GM18867 (cell line): ENCODE results near the gene CNTN1.
"Not testable (repeated sequence)": the region's sequence is repeated elsewhere in the genome, so short reads cannot be mapped to it uniquely, and the experiment has no call there.

Experiments used
- ATAC-seq: cut with Tn5 transposase; IDR thresholded peaks from one replicate; pipeline ENCODE4 v1.9.1; 2021; ENCODE audit warnings: mild to moderate bottlenecking, moderate library complexity; ENCODE audit not compliant: unreplicated experiment

CNTN1 gene

DNA sequence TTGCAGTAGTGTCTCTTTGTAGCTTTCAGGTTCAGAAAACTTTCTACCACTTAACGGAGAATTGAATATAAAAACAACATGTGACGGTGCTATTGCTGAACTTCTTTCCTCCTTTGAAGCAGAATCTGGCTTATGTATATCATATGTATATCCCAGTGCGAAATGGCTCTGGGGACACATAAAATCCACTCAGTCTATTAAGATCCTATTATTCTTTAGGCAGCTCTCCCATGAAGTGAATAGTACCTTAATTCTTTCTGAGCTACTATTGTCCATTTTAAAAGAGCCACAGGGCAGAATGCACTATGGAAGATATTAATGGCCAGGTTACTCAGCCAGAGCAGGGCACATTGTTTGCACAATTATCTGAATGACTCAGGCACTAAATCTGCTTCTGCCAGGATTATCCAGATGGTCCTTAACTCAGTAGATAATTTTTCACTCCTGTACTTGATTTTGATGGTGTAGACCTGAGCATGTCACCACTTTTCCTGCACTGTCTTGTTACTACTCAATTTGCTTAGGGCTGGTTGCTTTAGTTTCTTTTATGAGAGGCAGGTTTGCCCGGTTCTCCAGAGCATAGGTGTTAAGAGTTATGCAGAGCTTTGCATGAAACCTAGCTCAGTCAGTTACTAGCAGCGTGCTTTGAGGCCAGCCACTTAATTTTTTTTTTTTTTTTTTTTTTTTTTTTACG, 5.5 kb downstream of the CNTN1 start:
- ATAC-seq: no peak

DNA sequence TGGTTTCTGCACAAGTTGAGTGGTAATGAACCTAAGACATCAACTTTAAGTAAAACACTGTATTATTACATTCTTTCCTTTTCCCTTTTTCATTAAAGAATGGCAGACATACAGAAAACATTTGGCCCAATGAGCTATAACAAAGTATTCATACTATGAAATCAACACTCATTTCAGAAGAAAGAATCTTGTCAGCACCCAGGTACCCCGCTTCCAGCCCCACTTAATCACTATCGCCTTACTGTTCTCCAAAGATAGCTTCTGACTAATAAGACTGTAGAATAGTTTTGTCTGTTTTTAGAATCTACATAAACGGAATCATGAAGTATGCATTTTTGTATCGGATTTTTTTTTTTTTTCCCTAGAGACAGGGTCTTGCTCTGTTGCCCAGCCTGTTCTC, 9.5 kb downstream of the CNTN1 start:
- ATAC-seq: peak; percentile 62

DNA sequence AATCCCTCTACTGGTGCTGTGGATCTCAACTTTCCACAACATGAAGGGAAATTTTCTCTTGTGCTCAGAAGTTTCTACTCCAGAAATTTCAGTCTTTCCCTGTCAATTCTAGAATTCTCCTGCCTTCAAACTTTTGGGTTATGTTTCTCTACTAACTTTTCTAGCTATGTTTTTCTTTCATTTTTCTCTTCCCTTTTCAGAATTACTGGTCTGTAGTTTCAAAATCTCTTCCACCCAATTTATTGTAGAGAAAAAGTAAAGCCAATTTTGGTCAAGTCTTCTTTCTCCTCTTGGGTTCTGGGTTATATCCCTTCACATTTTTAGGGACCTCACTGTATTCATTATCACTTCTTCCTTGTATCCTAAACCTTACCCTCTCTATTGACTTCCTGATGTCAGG, 18.9 kb downstream of the CNTN1 start:
- ATAC-seq: peak; percentile 70

DNA sequence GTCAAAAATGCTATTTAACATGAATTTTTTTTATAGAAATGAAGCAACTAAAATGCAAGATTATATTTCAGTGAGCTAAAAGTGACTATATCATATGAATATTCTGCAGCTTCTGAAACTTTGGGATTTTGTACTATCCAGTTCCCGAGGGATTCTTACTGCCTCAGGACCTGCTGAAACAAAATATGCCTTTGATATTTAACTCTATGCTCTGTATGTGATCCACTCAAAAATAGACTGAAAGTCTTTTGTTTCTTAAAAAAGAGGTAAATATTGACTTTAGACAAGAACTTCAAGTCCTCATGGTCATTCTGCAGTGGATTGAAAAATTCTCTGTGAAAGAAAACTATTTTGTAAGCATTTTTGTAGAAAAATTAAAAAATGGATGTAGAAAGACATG, 22.4 kb downstream of the CNTN1 start:
- ATAC-seq: no peak

DNA sequence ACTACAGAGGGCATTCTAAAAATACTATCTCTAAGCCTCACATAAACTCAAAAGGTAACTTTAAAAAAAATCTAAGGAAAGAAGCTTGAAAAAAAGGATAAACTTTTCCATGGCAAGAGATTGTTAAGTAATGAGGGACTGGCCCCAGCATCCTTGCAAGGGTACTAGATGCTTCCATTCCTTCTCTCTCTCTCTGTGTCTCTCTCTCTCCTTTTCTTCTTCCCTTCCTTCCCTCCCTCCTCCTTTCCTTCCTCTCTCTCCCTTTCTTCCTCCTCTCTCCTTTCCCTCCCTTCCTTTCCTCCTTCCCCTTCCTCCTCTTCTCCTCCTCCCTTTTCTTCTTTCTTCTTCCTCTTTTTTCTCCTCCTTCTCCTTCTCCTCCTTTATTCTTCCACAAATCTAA, 23.8 kb downstream of the CNTN1 start:
- no peak for ATAC-seq

DNA sequence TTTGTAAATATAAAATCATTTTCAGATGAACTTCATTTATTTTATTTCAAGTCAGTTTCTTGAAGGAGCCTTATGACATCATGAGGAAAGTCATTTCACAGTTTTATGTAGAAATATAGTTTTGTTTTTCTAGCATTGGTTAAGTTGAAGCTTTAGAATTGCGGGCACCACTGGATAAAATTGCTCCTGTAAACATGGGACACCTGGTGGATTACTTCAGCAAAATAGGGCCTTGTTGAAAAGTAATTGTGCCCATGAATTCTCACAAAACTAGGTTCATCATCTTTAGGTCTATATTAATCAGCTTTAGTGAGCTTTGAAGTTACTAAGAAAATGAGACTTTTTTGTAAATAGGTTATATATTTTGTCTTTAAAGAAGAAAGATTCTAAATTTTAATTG, 25.3 kb downstream of the CNTN1 start:
- ATAC-seq: no peak

DNA sequence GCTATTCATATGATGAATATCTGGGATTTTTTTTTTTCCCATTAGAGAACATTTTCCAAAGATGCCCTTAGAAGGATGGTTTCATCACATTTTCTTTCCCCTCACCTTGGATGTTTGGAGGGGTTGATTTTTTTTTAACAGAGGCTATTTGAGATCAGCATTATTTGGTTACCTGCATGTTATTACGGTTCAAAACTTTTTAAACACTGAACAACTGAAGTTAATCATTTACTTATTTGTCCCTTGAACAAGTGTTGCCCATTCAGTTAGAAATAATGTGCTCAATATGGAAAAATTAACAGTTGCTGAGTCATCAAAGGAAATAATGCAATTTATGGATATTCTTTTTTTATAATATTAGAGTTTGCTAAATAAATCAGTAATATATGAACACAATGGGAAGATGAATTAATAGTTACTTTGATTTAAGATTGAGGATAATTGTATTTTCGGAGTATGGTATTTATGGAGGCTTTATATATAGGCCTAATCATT, 26.7 kb downstream of the CNTN1 start:
- no peak for ATAC-seq

DNA sequence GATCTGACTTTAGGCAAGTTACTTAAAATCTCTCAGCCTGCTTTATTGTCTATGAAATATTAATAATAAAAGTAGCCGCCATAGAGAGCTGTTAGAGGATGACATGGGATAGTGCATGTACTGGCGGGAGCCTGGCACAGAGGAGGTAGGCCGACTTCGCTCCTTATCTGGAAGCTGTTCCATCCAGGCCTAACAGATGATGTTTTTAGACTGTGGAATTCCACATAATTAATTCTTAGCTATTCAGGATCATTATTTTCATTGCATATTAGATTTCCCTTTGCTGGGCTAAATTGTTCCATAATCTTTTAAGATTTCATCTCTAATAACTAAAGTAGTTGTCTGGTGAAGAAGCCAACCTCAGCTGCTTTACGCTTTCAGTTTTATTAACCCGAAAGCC, 30.8 kb downstream of the CNTN1 start:
- no peak for ATAC-seq

DNA sequence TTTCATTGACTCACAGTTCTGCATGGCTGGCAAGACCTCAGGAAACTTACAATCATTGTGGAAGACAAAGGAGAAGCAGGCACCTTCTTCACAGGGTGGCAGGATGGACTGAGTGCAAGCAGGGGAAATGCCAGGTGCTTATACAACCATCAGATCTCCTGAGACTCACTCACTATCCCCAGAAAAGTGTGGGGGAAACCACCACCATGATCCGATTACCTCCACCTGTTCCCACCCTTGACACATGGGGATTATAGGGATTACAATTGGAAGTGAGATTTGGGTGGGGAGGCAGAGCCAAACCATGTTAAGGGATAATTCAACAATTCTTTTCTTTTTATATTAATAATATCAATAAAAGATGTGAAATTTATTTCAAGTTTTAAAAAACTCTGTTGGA, 34.1 kb downstream of the CNTN1 start:
- no peak for ATAC-seq

DNA sequence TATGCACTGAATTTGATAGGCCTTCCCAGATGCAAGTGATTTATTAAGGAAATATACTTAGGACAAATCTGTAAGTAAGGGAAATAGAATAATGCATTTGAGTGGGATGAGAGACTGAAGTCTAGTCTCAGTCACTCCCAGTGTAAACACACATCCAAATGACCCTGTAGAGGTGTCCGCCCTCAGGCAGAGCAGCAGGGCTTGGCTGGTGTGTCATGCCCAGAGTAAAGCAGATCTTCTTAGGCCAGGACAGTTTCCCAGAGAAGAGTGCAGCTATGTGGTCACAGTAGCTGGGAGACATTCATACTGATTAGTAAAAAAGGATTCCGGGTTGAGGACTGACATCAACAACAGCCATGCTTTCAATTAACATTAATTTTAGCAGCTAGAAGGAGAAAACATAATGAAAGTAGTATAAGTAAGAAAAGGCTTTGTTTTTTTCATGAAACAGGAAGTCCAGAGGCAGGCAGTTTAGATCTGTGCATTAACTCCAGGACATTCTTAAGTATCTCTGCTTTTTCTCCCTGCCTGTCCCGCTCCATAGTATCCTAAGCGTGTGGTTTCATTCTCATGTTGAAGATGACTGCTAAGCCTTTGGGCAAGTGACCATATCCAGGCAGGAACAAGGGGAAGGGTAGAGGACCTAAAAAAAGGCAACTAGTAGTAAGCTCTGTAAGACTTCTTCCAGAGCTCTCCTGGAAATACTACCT, 35.7 kb downstream of the CNTN1 start:
- no peak for ATAC-seq

DNA sequence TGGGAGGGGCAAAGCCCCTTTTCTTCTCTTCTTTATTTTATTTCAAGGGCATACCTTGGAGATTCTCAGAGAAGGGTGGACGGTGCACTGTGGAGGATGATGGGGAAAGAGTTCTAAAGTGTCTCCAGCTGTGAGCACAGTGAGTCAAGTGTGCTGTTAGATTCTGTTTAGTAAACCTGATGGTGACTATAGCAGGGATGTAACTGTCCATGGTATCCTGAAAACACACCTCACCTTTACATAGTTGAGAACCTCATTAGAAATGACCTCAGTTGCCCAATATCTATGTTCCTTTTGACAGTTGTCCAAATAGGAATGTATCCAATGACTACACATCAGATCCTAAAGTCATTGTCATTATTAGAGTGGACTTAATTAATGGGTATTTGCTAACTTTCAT, 38.0 kb downstream of the CNTN1 start:
- no peak for ATAC-seq

DNA sequence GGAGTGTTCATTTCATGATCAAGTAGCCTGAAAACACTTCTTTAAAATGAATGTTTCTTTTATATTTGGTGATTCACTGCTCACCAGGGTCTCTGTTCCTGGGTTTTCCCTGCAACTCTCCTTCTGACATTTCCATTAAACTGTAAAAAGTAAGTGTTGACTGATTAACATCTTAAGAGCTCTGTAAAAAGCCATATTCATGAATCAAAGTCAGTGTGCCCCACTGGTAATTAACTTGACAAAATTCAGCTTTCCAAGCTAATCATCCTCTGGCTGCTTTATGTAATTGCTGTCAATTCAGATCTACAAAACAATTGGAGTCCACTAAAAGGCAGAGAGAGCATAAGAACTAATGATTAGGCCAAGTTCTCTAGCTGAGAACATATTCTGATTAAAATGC, 41.6 kb downstream of the CNTN1 start:
- no peak for ATAC-seq

DNA sequence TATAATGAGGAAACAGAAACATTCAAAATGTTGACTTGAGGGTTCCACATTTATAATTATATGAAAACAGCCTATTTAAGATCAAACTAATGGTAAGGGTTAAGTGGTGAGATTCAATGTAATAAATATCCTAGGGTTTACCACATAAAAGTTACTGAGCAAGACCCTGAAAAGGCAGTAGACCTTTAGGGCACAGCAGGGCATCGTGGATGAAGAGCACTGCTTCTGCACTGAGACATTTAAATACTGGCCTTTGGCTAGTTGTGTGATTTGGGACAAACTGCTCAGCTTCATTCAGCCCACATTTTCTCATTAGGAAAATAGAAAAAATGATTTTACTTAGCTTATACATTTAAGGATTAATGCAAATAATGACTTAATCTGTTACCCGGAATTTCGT, 42.0 kb downstream of the CNTN1 start:
- ATAC-seq: no peak

DNA sequence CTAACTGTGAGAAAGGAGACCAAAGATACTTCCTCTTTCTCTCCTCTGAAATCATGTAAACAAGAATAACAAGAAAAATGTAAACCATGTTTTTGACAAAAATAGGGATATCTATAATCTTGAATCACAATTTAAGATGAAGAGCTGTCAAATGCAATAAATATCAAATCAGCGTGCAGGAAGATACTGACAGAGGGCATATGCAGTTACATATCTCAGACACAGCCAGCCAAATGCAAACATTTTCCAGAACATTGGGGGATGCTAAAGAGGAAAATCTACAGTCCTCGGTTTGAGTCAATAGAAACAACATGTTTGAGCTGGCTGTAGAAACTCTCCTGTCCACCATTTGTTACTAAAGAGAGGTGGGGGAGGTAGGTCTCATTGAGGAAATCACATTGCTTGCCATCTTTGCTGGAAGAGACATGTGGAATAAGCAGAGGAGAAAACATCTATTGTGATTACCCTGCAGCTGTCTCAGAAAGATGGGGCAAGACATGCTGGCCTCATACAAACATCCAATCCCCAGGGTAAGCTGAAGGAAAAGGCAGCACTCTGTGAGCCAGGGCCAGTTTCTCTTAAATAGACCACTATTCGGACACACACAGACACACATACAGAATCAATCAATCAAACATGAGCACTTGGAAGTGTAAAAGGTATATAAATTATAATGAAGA, 43.5 kb downstream of the CNTN1 start:
- no peak for ATAC-seq

DNA sequence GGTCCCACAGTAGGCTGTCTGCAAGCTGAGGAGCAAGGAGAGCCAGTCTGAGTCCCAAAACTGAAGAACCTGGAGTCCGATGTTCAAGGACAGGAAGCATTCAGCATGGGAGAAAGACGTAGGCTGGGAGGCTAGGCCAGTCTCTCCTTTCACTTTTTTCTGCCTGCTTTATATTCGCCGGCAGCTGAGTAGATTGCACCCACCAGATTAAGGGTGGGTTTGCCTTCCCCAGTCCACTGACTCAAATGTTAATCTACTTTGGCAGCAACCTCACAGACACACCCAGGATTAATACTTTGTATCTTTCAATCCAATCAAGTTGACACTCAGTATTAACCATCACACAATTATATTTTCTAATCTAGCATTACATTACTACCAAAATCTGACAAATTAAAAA, 45.2 kb downstream of the CNTN1 start:
- not testable (repeated sequence) for ATAC-seq

DNA sequence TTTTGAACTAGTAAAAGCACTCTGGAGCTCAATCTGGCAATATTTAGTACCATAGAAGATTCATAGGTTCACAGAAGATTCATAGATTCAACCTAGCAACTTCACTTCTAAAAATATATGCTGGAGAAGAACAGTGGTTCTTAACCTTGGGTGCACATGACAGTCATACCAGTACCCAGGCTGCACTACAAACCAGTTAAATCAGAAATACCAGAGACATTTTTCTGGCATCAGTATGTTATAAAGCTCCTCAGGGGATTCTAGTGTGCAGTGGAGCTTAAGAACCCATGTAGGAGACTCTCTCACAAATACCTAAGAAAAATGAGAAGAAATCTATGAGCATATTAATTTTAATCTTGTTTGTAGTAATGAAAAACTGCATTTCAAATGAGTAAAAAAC, 46.6 kb downstream of the CNTN1 start:
- no peak for ATAC-seq

DNA sequence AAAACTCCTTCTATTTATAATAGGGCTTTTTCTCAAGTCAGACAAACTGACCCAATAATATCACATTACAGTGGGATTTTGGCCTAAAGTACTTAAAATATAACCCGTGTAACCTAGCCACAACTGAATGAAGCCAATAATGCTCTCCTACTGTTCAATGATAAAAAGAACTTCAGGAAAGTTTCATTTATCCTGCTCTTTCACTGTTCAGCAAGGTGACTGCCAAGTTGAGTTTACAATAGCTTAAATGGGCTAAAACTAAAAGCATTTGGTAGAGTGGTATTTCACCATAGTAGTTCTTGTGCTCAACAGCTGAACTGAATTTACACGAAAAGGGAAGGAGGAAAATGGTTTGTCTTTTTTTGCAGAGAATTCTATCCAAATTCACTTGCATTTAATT, 49.8 kb downstream of the CNTN1 start:
- no peak for ATAC-seq

DNA sequence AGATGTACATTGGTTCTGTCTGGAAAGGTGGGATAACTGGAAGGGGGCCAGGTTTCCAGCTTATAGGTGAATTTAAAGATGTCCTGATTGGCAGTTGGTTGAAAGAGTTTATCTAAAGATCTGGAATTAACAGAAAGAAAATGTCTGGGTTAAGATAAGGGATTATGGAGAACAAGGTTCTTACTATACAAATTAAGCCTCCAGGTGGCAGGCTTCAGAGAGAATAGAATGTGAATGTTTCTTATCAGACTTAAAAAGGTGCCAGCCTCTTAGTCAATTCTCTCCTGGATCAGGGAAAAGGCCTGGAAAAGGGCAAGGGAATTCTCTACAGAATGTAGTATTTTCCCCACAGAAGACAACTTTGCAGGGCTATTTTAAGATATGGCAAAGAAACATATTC, 53.1 kb downstream of the CNTN1 start:
- no peak for ATAC-seq

DNA sequence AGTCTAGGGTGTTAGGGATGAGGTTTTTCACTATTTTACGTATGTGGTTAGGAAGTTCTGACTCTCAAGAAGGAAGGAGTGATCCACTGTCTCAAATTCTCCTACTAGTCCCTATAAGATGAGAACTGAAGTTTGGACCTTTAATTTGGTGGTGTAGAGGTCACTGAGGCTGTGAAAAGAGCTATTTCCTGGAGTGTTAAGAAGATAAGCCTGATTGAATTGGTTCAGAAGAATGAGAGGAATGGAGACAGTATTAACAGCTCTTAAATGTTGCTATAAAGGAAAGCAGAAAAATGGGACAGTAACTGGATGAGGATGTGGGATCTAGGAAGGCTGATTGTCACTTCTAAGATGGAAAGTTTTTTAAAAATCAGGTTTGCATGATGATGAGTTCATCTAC, 57.6 kb downstream of the CNTN1 start:
- ATAC-seq: no peak

DNA sequence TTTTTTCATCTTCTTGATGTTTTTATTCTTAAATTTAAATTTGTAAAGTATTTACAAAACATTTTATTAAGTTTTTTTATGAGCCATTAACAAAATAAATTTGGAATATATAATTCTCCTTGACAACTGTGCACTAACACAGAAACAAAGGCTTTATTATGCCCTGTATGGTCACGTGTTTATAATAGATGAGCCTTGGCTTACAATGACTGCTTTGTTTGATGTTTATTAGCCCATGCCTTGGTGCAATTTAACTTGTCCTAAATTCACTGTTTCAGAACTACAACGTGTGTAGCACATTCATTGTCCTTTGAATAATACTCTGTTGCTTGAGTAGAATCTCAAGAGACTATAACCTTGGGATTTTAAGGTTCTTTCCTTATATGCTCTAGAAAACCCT, 59.8 kb downstream of the CNTN1 start:
- ATAC-seq: no peak

DNA sequence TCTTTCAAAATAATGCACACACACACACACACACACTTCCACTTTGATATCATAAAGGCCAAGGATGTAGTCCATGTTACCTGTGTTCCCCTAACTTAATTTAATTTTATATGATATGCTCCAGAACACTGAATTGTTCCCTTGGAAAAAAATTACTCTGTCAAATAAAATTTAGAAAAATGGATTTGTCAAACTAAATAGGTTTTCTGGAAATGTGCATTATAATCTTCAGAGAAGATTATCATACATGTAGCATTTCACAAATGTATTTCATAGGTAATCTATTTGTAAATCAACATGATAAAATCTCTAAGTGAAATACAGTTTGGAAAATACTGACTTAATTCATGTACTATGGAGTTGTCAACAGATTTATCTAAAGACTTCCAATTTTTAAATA, 68.6 kb downstream of the CNTN1 start:
- no peak for ATAC-seq

DNA sequence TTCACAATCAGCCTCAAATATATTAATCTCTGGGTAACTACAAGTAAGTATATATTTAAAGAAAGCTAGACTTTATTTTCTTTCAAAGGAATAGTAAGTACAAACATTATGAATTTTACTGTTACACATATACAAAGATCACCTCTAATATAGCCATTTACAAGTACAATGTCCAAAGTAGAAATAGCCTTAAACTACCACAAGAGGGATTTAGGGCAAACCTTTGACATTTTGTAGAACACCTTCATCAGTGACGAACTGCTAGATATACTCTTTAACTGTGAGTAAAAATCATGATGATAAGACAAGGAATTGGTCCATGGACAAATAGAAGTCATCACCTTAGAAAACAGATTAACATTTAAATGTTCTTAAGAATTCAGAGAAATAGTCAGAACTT, 69.8 kb downstream of the CNTN1 start:
- peak; percentile 82 for ATAC-seq
